PC-9 (cell line): ENCODE results near the gene RASGRF1. TPM values are rescaled to one million over a fixed set of nuclear protein-coding genes. Genes with fewer than 3 reads are reported as not detected.

Experiments used
- BruUV-seq: library from RNA; stranded (reverse); fragments of 400-500 nt; replicated peaks from 2 replicates; lab custom pipeline; 2021; lab: Mats Ljungman, UMichigan
- CTCF ChIA-PET: fragments of 300-600 bp; sonication (Branson Sonifier 250); formaldehyde crosslinking; loops from one replicate; lab custom pipeline; 2022; ENCODE audit warnings: antibody characterized with exemption; lab: Charles Lee
- POLR2A ChIA-PET: fragments of 300-600 bp; sonication (Branson Sonifier 250); formaldehyde crosslinking; loops from one replicate; lab custom pipeline; 2022; ENCODE audit warnings: antibody characterized with exemption; ENCODE audit not compliant: unreplicated experiment; lab: Charles Lee
- DNase-seq, 2 experiments: peaks; one replicate each; pipeline versions ENCODE4 v3.0.0 to v3.0.0-alpha.2; 2015 to 2022; ENCODE audit warnings: mixed read lengths in 1 of 2
- H2AFZ ChIP-seq: fragments of 200-600 bp; sonication (generic); 2 replicates; pipeline ENCODE4 v1.8.1; 2017; ENCODE audit warnings: antibody characterized with exemption
- H3F3A ChIP-seq: fragments of 200-600 bp; sonication (generic); 2 replicates; pipeline ENCODE4 v1.8.1; 2017; ENCODE audit warnings: antibody characterized with exemption, mild to moderate bottlenecking, low read depth; ENCODE audit not compliant: insufficient read depth
- H3K27ac ChIP-seq: fragments of 200-600 bp; sonication (generic); 2 replicates; pipeline ENCODE4 v1.6.1; 2016; ENCODE audit warnings: mixed run types
- H3K27me3 ChIP-seq: fragments of 200-600 bp; sonication (generic); 2 replicates; pipeline ENCODE4 v1.6.1; 2016; ENCODE audit warnings: low read depth, mixed run types; ENCODE audit not compliant: insufficient read depth
- H3K36me3 ChIP-seq: fragments of 200-600 bp; sonication (generic); 2 replicates; pipeline ENCODE4 v1.6.1; 2016; ENCODE audit warnings: low read depth, mixed run types
- H3K4me1 ChIP-seq: fragments of 200-600 bp; sonication (generic); replicated peaks from 2 replicates; pipeline ENCODE4 v1.6.1; 2016; ENCODE audit warnings: mixed run types; ENCODE audit not compliant: insufficient read depth
- H3K4me2 ChIP-seq: fragments of 200-600 bp; sonication (generic); 2 replicates; pipeline ENCODE4 v1.6.1; 2017; ENCODE audit warnings: mixed run types
- H3K4me3 ChIP-seq: fragments of 200-600 bp; sonication (generic); 2 replicates; pipeline ENCODE4 v1.6.1; 2016; ENCODE audit warnings: mixed run types
- H3K79me2 ChIP-seq: fragments of 200-600 bp; sonication (generic); 2 replicates; pipeline ENCODE4 v1.6.1; 2017; ENCODE audit warnings: low read depth, mixed run types
- H3K9me2 ChIP-seq: fragments of 200-600 bp; sonication (generic); 2 replicates; pipeline ENCODE4 v1.8.1; 2017; ENCODE audit warnings: mild to moderate bottlenecking; ENCODE audit not compliant: insufficient read depth
- H3K9me3 ChIP-seq: fragments of 200-600 bp; sonication (generic); 2 replicates; pipeline ENCODE4 v1.8.1; 2016; ENCODE audit warnings: low read depth; ENCODE audit not compliant: insufficient read depth
- H4K20me1 ChIP-seq: fragments of 200-600 bp; sonication (generic); 2 replicates; pipeline ENCODE4 v1.8.1; 2017; ENCODE audit not compliant: insufficient read depth
- CTCF ChIP-seq: fragments of 200-600 bp; sonication (generic); conservative IDR thresholded peaks from 2 replicates; pipeline ENCODE4 v1.6.1; 2017; ENCODE audit warnings: mixed run types, antibody characterized with exemption, mild to moderate bottlenecking, moderate library complexity
- EZH2 ChIP-seq: fragments of 200-600 bp; sonication (generic); IDR thresholded peaks from 2 replicates; pipeline ENCODE4 v1.8.0; 2017; ENCODE audit warnings: antibody characterized with exemption, low read depth
- intact Hi-C: fragments of 100-400 bp; cut with micrococcal nuclease; formaldehyde crosslinking; loops from one replicate; pipeline ENCODE4 v1.10.0; 2022; ENCODE audit not compliant: unreplicated experiment
- total RNA-seq: library from RNA; stranded (reverse); gene quantifications from 2 replicates; pipeline ENCODE4 v1.2.3, GENCODE V29; 2021

The RASGRF1 gene
- total RNA-seq, 1 experiment from 2014 or later, result 6.0 TPM

- BruUV-seq, result no TSS peak
- Histone ChIP-seq H3K4me2 (no peak overlapping the region), H3K79me2 (no peaks in the 10 kb centered on the region), H3K9me2 (no peaks in the 10 kb centered on the region), H3K4me1 (no peaks in the 10 kb centered on the region), H3K27me3 (peaks cover 2% of the 10 kb centered on the region), H3K9me3 (no peaks in the 10 kb centered on the region), H3K27ac (no peak overlapping the region), H3K36me3 (no peaks in the 10 kb centered on the region), H2AFZ (no peak overlapping the region), H4K20me1 (no peaks in the 10 kb centered on the region), H3F3A (no peaks in the 10 kb centered on the region), H3K4me3 (no peak overlapping the region)
- POLR2A ChIA-PET, result no interaction called here
- TF ChIP-seq CTCF, result no peak
- no peak for TF ChIP-seq EZH2
- CTCF ChIA-PET, result no interaction called here
- intact Hi-C loops, result no loop called here
- DNase-seq, result no peak
These were observed 26.1 kb downstream of the RASGRF1 start for GRCh38 chr15:79064496-79064895.

GRCh38 chr15:79060175-79060574 lies 30.4 kb downstream of the RASGRF1 start:
- POLR2A ChIA-PET, result no interaction called here
- no peaks in the 10 kb centered on the region for H3F3A ChIP-seq
- no peaks in the 10 kb centered on the region for H3K9me3 ChIP-seq
- H3K36me3 ChIP-seq, result no peaks in the 10 kb centered on the region
- BruUV-seq, result no TSS peak
- H3K4me2 ChIP-seq, result no peak overlapping the region
- H2AFZ ChIP-seq, result no peak overlapping the region
- no peaks in the 10 kb centered on the region for H3K4me1 ChIP-seq
- H3K4me3 ChIP-seq, result no peak overlapping the region
- peaks cover 24% of the 10 kb centered on the region for H3K27me3 ChIP-seq
- no peaks in the 10 kb centered on the region for H4K20me1 ChIP-seq
- H3K27ac ChIP-seq, result no peak overlapping the region
- DNase-seq, result no peak
- no peaks in the 10 kb centered on the region for H3K79me2 ChIP-seq
- CTCF ChIA-PET, result no interaction called here
- intact Hi-C loops, result no loop called here
- TF ChIP-seq EZH2, result no peak
- TF ChIP-seq CTCF, result no peak
- H3K9me2 ChIP-seq, result no peaks in the 10 kb centered on the region

DNA sequence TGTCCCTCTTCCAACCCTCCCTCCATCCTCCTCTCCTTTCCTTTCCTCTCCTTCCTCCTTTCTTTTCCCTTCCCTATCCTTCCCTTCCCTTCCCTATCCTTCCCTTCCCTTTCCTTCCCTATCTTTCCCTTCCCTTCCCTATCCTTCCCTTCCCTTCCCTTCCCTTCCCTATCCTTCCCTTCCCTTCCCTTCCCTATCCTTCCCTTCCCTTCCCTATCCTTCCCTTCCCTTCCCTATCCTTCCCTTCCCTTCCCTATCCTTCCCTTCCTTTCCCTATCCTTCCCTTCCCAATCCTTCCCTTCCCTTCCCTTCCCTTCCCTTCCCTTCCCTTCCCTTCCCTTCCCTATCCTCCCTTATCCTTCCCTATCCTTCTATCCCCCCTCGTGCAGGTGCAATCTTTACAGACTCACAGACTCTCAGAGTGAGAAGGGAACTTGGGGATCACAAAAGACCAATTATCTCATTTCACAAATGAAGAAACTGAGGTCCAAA lies 31.5 kb downstream of the RASGRF1 start:
- Histone ChIP-seq H3K27ac (no peak overlapping the region), H3K4me3 (no peak overlapping the region), H3K9me3 (no peaks in the 10 kb centered on the region), H3K9me2 (no peaks in the 10 kb centered on the region), H3K4me2 (no peak overlapping the region), H4K20me1 (no peaks in the 10 kb centered on the region), H3K4me1 (no peaks in the 10 kb centered on the region), H3K27me3 (peaks cover 27% of the 10 kb centered on the region), H2AFZ (no peak overlapping the region), H3K36me3 (no peaks in the 10 kb centered on the region), H3F3A (no peaks in the 10 kb centered on the region), H3K79me2 (no peaks in the 10 kb centered on the region)
- intact Hi-C loops, result no loop called here
- POLR2A ChIA-PET, result no interaction called here
- CTCF ChIA-PET, result no interaction called here
- BruUV-seq, result no TSS peak
- DNase-seq, result no peak
- TF ChIP-seq CTCF, result no peak
- TF ChIP-seq EZH2, result no peak
